Non-pigmented ciliary epithelial cell (primary cell): ENCODE results near the gene PPP1R12C.

Source experiments
- DNase-seq: peaks from one replicate; pipeline ENCODE4 v3.0.0-alpha.2; 2010; ENCODE audit warnings: low read depth

The PPP1R12C gene

DNA sequence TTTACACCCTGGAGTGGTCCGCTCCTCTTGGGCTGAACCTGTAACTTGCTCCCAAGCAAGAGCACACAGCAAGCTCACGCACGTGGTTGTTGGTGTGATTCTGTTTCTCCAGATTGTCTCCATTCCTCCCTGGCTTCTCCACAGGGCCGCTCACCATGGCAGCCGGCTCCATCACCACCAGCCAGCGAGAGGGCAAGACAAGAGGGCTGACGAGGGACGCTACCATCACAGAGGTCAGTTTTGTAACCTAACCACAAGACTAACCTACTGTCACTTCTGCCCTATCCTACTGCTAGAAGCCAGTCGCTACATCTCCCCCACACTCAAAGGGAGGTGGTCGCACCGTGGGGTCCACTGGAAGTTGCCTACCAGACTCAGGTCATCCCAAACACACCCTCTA, 74.7 kb downstream of the PPP1R12C start:
- no peak for DNase-seq

DNA sequence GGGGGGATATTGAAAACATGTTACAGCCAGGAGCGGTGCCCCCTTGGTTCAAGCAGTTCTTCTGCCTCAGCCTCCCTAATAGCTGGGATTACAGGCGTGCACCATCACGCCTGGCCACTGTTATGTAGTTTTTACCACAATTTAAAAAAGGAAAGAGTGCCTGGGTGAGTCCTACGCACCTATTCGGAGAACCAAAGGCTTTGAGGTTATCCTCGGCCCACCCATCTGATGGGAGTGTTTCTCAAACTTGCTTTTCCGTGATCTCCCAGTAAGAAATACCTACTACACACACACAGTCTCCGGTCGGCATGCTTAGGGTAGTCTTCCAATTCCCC, 75.1 kb downstream of the PPP1R12C start:
- DNase-seq, result no peak

DNA sequence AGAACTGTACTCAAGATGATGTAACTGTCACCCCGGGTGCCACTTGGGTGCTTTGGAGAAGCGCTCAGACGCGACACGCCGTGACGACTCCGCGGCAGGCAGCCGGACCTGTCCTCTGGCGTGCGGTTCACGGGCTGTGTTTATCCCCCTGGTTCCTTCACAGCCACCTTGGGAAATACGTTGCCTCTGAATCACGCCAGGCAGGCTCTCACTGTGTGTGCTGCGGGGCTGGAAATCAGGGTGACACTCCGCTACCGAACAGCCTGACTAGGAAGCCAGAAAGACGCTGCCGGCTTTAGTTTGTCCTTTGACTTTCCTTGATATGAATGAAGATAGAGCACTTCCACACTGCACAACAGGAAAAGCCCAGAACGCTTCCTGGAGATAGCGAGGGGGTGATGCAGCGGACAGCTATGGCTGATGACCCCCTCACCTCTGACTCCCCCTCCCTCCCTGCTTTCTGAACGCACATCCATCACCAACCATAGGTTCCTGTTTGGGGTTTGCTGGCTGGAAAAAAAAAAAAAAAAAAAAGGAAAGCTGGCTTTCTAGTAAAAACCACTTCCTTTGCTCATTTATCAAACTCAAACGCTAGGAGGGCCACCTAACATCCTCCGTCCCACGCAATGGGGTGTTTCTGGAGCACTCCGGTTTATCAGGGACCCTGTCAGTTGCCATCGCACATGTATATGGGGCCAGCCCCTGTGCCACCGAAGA, 75.7 kb downstream of the PPP1R12C start:
- no peak for DNase-seq

DNA sequence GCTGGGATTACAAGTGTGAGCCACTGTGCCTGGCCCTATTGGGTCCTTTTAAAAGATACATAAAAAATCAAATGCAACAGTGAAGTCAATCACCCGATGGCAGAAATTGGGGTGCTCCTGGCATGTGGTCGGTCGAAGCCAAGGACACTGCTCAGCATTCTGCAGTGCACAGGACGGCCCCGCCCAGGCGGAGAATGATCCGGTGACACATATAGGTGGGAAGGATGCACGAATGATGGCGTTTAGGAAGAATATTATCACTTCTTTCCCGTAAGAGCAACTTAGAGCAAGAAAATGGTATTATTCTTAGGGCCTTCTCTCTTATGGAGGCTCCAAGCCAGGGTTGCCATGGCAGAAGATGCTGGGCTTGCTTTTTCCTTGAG, 76.2 kb downstream of the PPP1R12C start:
- no peak for DNase-seq
